ENCODE data around the gene PYROXD2.

DNA sequence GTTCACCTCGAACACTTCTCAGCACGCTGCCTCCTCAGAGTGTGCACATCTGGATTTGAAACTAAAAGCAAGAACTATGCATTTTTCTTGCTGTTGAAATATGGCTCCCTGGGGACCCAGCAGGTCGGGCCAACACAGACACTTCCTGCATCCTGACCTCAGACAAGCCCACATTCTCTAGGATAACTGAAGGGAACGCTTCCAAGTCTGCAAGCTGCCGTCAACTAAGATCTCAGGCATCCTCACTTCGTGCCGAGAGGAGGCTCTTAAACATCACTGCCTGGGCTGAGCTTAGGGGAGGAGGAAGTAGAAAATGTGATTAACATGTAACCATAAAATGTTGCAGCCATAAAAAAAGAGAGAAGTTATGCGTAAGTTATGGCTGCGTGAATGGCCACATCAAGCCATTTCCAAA, 65.5 kb downstream of the PYROXD2 start:
- TF ChIP-seq CTCF (conservative IDR thresholded peaks at IDR 0.05; ENCODE audit: low read length) (no peak), EZH2phosphoT487 (IDR thresholded peaks at IDR 0.05; ENCODE audit: borderline replicate concordance, low read depth, low read length) (no peak)
